Hematopoietic multipotent progenitor cell treated with erythropoietin and hydrocortisone succinate and interleukin-3 and kit ligand, for 4 days (in vitro differentiated cells): Measurements from ENCODE around the gene PUM2.
A peak's percentile ranks its signal among the peaks of the same experiment; 100 is the strongest.
"Not testable (repeated sequence)": the region's sequence is repeated elsewhere in the genome, so short reads cannot be mapped to it uniquely, and the experiment has no call there.

ENCODE experiments used
- DNase-seq: peaks from one replicate; pipeline ENCODE4 v3.0.0-alpha.2; 2015

PUM2 gene

DNA sequence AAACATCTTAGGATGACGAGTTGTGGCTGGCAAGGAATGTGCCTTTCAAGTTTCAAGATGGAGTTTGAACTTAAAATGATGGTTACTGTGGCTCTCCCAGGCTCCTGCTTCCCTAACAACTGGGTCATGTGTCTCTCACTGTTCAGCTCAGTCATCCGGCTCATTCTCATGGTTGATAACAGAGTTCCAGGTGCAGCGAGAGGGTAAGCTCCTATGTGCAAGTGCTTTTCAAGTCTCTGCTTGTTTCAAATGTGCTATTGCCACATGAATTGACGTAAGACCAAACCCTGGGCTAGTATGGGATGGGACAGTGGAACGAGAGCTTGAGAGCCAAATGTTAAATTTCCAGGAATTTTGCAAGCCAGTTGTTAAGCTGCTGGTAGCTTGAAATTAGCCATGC lies 19.5 kb upstream of the PUM2 start:
- no peak for DNase-seq

DNA sequence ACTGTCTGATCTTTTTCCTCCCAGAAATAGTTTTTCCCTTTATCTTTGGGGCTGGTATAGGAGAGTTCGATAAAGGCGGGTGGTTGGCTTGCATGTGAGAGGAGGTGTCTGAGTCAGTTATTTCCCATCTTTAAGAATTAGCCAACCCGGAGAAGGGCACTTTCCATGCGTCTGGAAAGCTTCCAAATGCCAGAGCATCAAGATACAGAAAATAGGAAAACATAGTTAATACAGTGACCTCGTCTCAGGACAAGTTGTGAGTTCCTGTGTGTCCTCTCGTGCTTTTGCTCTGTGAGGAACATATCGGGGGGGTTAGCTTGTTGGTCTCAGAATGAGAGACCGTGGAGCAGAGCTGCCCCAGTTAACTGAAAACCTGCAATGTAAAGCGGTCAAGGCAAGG lies 18.7 kb upstream of the PUM2 start:
- DNase-seq = no peak

DNA sequence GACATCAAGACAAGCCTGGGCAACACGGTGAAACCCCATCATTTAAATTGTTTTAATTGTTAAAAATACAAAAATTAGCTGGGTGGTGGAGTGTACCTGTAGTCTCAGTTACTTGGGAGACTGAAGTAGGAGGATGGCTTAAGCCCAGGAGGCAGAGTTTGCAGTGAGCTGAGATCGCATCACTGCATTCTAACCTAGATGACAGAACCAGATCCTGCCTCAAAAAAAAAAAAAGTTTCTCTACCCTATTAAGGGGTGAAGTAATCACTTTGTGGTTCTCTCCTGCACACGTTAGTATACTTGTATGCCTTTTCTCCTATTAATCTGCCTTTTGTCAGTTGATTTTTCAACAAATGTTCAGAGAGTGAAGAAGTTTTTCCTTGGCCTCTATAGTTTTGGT lies 18.1 kb upstream of the PUM2 start:
- no peak for DNase-seq

DNA sequence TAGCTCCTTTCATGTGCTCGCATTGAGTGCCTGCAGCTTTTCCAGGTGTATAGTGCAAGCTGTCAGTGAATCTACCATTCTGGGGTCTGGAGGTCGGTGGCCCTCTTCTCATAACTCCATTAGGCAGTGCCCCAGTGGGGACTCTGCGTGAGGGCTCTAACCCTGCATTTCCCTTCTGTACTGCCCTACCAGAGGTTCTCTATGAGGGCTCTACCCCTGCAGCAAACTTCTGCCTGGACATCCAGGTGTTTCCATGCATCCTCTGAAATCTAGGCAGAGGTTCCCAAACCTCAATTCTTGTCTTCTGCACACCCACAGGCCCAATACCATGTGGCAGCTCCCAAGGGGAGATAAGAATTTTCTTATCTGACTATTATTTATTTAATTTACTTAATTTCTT lies 17.3 kb upstream of the PUM2 start:
- not testable (repeated sequence) for DNase-seq

DNA sequence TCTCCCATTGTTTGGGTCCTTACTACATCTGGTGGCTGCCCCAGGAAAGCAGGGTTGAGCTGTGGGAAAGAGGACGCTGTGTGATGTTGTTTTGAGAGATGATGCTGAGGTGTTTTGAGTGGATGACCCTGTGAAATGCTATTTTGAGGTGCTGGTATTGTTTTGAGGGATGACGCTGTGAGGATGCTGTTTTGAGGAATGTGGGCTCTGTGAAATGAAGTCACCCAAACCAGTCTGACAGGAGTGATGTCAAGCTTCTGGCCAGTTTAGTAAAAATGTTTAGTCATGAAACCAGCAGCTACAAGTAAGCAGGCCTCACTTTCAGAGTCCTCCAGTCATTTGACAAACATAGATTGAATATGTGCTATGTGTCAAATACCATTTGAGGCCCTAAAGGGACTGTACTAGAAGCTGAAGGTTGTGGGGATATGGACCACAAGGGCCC lies 16.1 kb upstream of the PUM2 start:
- no peak for DNase-seq

DNA sequence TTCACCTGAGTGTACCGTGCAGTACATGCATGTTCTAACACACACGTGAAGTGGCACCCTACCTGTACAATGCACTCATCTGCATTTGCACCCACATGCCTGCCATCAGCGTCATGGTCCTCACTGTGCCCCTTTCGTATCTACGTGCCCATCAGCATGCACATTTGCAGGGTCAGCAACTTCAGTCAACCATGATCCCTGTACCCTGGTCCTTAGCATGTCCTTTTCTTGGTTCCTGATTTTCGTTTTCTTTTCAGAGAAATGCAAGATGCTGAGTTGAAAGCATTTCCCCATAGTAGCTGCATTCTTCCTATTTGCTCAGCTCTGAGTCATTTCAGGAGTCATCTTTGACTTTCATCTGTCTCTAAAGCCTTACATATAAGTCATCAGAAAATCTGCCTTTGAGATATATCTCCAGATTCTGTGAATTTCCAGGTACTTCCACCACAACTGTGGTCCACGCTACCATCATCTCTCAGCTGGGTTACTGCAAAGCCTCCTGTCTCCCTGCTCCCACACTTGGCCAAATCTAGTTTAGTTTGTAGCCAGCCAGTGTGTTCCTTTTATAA lies 14.7 kb upstream of the PUM2 start:
- no peak for DNase-seq

DNA sequence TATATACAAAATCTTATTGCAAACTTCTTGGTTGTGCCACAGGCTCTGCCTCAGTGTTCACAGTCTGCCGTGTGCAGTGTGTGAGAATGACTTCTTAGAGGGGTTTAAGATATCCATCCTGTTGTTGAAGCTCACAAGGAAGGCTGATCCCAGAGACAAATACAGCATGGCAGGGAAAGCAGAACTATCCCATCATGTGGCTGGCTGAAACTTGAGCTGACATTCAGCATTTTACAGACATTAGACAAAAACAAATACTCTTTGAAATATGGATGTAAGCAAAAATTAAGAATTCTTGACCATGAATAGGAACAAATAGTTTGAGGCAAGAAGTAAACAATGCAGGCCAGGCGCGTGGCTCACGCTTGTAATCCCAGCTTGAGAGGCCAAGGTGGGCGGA lies 12.9 kb upstream of the PUM2 start:
- no peak for DNase-seq

DNA sequence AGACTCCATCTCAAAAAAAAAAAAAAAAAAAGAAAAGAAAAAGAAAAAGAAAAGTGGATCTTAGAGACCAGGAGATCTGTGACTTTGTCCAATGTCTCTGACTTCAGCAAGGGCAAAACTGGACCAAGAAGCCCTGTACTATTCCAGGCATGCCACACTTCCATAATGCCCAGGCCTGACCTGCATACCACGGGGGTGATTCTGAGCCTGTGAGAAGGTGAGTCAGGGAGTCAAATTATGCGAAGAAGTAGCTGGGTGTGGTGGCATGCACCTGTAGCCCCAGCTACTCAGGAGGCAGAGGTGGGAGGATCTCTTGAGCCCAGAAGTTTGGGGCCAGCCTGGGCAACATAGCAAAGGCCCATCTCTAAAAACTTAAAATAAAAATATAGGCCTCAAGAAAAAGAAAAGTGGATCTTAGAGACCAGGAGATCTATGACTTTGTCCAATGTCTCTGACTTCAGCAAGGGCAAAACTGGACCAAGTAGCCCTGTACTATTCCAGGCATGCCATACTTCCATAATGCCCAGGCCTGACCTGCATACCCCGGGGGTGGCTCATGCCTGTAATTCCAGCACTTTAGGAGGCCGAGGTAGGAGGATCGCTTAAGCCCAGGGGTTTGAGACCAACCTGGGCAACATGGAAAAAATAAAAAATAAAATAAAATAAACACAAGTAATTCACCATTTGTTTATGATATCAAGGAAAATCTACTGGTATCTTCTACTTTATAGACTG lies 12.2 kb upstream of the PUM2 start:
- no peak for DNase-seq

DNA sequence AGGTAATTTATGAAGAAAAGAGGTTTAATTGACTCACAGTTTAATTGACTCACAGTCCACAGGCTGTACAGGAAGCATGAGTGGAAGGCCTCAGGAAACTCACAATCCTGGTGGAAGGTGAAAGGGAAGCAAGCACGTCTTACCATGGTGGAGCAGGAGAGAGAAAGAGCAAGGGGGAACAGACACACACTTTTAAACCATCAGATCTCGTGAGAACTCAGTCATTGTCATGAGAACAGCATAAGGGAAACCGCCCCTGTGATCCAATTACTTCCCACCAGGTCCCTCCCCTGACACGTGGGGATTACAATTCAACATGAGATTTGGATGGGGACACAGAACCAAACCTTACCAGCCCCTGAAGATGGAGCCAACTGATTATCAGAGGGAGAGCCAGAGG lies 11.2 kb upstream of the PUM2 start:
- DNase-seq = no peak

DNA sequence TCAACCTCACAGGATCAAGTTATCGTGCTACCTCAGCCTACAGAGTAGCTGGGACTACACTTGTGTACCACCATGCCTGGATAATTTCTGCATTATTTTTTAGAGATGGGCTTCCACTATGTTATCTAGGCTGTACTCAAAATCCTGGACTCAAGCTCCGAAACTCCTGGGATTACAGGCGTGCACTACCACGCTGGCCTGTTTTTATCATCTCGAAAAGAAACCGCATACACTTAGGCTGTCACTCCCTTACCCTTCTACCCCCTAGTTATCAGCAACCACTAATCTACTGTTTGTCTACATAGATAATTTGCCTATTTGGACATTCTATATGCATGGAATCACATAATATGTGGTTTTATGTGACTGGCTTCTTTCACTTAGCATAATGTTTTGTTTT lies 8.5 kb upstream of the PUM2 start:
- no peak for DNase-seq

DNA sequence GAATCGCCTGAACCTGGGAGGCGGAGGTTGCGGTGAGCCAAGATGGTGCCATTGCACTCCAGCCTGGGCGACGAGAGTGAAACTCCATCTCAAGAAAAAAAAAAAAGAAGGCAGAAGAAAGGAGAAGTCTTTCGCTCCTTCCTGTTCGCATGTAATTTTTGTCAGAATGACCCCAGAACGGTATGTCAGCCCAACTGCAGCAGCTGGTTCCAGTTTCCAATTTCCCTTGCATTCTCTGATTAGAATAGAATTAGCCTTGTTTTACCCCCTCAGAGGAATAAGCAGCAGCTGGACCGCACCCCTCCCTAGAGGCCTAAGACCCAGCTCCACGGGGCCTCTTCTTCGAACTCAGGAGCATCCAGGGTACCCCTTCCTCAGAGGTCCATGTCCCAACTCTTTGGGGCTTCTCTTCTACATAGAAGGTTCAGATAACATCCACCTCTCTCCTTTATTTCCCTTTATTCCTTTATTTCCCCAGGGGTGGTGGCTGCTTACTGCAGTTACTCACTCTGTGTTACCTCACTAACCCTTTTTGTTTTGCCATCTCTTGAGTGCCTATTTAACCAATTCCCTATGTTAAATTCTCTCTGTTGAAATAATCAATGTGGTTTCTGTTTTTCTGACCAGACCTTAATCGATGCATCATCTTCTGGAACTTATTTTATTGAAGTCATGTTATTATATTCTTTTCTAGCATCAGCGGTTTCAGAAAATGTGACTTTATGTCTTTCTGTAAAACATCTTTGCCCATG lies 7.2 kb upstream of the PUM2 start:
- no peak for DNase-seq

DNA sequence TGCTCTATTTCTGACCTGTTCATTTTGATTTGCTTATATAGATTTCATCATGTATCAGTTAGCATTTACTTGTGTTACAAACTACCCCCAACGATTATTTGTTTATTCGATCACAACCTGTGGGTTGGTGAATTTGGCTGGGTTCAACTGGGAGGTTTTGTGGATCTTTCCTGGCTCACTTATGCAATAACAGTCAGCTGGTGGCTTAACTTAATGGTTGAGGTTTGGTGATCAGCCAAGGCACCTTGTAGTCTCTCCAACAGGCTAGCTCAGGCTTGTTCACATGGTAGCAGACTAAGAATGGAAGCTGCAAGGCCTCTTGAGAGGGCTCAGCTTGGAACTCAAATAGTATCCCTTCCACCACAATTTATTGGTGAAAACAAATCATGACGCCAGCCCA lies 5.4 kb upstream of the PUM2 start:
- peak; percentile 70 for DNase-seq

DNA sequence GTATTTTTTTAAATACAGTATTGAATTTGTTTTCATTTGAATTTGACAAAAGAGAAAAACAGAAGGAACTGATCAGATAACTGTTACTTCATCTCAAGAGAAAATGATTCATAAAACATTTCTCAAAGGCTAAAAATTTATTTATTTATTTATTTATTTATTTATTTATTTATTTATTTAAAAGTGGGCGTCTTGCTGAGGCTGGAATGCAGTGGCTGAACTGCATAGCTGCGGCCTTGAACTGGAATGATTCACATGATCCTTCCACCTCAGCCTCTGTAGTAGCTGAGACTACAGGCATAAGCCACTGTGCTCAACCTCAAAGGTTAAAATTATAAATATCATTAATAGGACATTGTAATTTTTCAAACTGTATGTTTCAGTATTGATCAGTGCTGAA lies 4.5 kb upstream of the PUM2 start:
- DNase-seq = no peak

DNA sequence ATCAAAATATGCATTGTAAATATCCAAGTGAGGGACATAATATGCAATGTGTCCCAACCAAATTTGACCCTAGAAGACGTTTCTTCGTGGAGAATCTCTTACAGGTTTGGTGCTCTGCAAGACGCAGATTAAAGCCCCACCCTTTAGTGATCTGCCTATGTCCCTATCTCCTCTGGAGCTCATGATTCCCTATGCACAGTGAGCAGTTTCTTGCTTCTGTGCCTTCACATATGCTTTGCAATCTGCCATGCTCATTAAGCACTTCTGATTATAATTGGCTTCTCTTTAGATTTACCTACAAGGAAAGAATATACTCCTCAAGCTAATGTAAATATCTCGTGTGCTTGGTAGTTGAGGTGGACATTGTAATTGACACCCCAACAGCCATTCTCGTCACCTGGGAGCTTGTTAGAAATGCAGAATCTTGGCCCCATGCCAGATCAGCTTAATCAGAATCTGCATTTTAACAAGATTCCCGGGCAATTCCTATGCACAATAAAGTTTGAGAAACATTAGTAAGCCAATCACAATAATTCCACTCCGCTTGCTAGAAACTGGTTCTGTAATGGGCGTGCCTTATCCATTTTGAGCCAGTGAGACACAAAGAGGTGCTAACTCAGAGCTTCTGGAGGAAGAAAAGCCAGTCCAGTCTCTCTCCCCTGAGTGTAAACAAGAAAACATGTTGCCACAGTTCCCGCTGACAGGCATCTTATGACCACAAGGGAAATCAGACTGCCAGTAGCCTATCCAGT lies 2.8 kb upstream of the PUM2 start:
- peak; percentile 76 for DNase-seq

DNA sequence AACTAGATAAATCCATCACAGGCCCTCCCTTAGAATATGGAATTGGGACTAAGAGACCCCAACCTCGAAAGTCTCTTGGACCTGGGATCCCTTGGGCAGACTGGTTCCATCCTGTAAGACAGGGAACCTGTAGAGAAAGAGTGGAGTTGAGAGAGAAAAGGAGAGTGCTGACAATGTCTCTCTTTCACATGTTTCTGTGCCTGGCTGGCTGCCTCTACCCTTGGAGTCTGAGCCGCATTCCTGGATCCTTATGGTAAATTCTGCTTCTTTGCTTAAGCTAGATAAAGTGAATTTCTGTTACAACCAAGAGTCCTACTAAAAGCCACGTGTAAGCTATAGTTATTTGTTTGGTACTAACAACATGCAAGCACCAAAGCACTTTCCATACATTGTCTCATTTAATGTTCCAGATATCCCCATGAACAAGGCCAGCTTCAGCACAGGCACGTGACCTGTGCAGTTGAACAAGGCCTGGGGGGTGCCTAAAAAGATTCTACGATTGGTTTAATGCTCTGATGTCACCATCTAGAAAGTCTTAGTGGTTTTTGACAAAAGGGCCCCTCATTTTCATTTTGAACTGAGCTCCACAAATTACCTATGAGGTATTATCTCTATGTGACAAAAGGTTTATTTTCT lies 2.1 kb upstream of the PUM2 start:
- DNase-seq = peak; percentile 26

DNA sequence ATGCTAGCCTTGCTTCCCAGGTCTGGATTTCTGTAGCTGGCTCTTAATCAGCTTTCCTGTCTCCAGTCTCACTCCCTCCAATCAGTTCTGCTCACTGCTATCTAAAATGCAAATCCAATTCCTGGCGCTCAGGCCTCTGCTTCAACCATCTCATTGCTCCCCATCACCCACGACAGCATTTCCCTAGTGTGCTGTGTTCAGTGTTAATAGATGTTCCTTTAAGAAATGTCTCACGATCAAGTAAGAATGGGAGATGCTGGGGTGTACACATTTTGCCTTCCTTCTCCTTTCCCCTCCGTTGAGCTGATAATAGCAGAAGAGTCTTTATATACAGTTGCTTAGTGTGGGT lies 1.6 kb upstream of the PUM2 start:
- DNase-seq = no peak

DNA sequence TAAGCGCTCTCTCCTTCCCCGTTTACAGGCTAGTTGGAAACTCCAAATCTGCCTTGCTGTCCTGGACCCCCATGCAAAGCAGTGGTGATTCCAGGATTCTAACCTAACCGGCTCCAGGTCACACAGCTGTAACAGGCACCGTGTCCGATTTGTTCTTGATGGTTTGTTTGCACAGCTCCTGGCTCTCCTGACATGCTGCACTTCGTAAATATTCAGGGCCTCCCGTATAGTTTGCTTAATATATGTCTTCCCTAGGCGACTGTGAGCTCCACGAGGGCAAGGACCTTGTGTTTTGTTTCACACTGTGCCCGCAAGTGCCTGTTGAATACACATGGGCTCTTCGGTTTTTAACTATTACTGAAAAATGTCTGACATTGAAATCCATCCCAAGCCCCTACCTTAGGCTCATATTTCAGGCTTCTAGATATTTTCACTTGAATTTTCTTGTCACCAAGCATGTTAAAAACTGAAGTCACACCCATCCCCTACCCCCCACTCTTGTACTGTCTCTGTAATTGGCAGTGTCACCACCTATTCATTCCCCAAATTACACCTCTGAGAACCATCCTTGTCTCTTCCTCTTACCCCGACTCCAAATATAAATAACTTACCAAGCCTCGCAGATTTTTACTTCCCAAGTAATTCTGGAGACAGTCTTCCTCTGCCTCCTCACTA lies 1.0 kb upstream of the PUM2 start:
- DNase-seq = peak; percentile 31

DNA sequence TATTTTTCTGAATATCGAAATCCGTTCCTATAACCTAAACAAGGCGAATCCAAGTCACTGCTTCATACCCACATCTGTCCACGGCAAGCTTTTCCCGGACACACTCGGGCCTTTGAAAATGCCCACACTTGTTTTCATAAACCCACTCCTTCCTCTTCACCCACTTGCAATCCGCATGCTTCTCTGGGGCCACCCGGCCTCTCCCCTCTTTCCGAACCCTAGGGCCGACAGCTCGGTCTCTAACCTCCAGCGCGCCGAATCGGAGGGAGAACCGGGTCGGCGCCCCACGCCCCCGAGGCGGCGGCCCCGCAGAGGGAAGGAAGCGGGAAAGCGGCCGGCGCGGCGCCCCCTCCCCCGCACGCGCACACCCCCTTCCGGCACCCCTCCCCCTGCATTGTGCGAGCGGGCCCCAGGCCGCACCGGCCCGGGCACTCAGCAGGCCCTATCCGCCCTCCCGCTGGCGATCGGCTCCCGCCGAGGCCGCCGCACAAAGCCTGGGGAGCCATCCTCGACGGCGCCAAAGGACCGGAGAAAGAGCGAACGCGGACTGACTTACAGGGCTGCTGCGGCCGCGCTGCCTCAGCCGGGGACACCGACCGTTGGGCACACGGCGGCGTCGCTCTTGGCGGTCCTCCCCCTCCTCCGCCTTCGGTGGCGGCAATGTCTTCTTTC lies 467 bp downstream of the PUM2 start:
- peak; percentile 77 for DNase-seq

DNA sequence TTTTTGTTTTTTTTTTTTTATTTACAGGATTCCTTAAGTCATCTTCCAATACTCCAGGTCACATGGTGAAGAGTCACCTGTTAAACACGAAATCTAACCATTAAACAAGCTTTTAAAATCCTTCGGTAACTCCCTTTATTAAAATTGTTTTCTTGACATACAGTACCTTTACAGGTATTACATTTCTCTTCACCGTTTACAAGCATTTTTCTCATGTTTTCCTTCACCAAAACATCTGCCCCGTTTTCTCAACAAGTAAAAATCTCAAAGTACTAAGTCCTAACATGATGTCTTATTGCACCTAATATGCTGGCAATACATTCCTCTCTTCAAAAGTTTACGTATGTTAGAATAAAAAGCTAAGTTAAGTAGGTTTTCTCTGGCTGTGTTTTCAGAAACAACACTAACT lies 1.1 kb downstream of the PUM2 start:
- no peak for DNase-seq

DNA sequence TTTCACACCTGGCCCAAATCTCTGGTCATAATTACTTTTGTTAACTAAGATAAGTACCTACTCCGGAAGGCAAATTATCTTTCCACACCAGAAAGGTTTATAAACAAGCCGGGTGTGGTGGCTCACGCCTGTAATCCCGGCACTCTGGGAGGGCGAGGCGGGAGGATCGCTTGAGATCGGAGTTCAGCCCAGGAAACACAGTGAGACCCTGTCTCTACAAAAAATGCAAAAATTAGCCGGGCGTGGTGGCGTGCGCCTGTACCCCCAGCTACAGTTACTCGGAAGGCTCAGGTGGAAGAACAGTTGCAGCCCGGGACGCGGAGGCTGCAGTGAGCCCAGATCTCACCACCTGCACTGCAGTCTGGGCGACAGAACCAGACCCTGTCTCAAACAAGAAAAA lies 2.1 kb downstream of the PUM2 start:
- peak; percentile 56 for DNase-seq

DNA sequence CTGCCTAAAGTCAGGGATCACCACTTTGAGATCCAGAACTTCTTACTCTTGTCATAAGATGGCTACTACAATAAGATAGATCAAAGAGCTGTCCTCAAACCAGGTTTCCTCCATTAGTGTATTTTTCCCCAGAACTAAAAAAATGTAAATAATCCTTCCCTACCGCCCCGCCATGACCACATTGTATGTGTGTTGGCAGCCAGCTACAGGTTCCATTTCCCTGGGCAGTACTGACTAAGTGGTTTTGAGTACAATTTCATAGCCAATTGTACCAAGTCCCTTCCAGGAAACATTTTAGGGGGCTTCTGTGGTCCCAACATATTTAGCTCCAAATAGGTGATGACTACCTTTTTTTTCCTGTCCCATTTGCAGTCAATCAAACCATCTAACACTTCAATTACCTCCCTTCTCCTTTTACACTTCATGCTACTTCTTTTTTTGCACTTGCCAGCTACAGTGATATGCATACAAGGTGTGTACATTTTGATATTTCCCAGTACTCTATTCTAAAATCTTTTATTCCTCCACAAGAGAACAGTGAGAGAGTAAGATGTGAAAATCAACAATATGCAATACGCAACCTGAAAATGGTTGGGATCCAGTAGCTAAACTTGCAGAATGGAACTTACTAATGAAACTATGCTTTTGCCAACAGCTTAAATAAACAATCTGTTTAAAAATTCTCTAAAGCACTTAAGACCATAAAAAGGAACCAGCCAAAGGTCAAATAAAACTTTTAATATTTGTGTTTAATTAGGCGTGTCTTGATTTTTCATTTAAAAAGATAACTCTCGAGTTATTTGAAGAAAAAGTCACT lies 3.9 kb downstream of the PUM2 start:
- no peak for DNase-seq
